Mucosa of stomach (tissue), 1 donor: ENCODE results near the gene TDRD12.

ENCODE experiments used
- H3K27me3 ChIP-seq: one replicate; pipeline ENCODE4 v1.7.0; 2013; ENCODE audit warnings: mild to moderate bottlenecking, low read length; ENCODE audit not compliant: control insufficient read depth, insufficient read depth
- H3K36me3 ChIP-seq: one replicate; pipeline ENCODE4 v1.7.0; 2013; ENCODE audit warnings: low read length; ENCODE audit not compliant: control insufficient read depth, insufficient read depth
- H3K4me1 ChIP-seq: one replicate; pipeline ENCODE4 v1.7.0; 2013; ENCODE audit warnings: mild to moderate bottlenecking, low read length; ENCODE audit not compliant: control insufficient read depth, insufficient read depth
- H3K4me3 ChIP-seq: one replicate; pipeline ENCODE4 v1.7.0; 2013; ENCODE audit warnings: low read length
- H3K9ac ChIP-seq: one replicate; pipeline ENCODE4 v1.7.0; 2013; ENCODE audit warnings: mild to moderate bottlenecking, low read length, moderate library complexity
- H3K9me3 ChIP-seq: one replicate; pipeline ENCODE4 v1.7.0; 2013; ENCODE audit warnings: mild to moderate bottlenecking, low read length, moderate library complexity; ENCODE audit not compliant: control insufficient read depth
- donor health status: Pancreatic carcinoma.

Gene TDRD12

DNA sequence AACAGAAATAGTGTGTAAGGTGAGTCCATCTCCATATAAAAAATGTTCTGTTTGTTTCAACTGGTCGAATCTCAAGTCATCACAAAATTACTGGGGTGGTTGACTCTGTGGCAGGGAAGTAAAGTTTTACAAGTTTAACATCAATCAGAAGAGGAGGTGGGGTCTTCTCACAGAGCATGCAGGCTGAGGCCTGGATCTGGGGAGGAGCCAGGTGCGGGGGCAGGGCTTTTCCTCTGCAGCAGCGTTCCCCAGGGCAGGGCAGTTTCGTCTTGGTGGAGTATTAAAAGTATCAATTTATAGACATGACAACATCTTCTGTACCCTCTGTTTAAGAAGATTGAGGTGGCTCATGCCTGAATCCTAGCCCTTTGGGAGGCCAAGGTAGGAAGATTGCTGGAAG, 81.2 kb downstream of the TDRD12 start:
- no peak overlapping the region for H3K4me3 ChIP-seq
- H3K9ac ChIP-seq: no peak overlapping the region
- no peaks in the 10 kb centered on the region for H3K4me1 ChIP-seq
- no peaks in the 10 kb centered on the region for H3K9me3 ChIP-seq
- H3K36me3 ChIP-seq: no peaks in the 10 kb centered on the region
- no peaks in the 10 kb centered on the region for H3K27me3 ChIP-seq

DNA sequence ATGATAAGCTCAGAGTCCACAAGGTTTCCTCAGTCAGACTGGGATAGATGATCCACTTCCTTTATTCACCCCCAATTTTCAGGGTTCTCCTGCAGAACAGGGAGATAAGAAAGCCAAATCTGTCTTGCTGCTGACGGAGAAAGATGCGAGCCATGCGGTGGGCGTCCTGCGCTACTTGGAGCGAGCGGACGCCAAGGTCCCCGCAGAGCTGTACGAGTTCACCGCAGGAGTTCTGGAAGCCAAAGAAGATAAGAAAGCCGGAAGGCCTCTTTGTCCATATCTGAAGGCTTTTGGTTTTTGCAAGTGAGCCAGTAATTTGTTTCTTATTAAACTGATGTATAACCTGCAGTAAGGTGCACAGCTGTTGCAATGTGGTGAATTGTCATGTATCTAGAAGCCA, 83.3 kb downstream of the TDRD12 start:
- Histone ChIP-seq H3K36me3 (no peaks in the 10 kb centered on the region), H3K4me1 (no peaks in the 10 kb centered on the region), H3K9ac (no peak overlapping the region), H3K27me3 (no peaks in the 10 kb centered on the region), H3K4me3 (no peak overlapping the region), H3K9me3 (no peaks in the 10 kb centered on the region)

DNA sequence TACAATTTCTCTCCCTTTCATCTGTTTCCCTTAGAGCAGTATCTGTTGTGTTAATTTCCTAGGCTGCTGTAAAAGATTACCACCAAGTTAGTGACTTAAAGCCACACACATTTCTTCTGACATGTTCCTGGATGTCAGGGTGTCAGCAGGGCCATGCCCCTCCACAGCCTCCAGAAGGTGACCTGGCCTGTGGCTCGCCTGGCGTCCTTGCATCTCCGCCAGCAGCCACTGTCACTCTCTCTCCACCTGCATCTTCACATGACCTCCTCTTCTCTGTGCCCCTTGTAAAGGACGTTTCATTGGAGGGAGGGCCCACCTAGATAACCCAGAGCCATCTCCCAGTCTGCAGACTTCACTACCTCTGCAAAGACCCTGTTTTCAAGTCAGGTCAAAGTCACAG, 88.7 kb downstream of the TDRD12 start:
- H3K9me3 ChIP-seq: no peaks in the 10 kb centered on the region
- H3K4me3 ChIP-seq: no peak overlapping the region
- H3K9ac ChIP-seq: no peak overlapping the region
- no peaks in the 10 kb centered on the region for H3K27me3 ChIP-seq
- H3K4me1 ChIP-seq: no peaks in the 10 kb centered on the region
- H3K36me3 ChIP-seq: no peaks in the 10 kb centered on the region

DNA sequence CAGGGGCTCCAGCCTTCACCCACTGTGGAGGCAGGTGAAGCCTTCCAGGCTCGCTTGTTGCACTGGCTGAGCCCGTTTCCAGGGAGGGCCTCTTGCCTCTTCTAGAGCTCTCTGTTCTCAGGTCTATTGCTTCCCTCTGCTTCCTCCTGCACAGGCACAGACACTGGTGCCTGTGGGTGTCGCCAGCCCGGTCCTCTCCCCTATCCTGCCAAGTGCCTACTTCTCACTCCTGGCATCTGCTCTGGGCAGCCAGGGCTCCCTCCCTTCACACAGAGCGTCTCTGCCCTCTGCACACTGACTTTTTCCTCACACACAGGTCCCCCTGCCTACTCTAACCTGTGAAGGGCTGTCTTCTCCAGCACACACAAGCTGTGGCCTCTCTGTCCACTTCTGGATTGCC, 89.7 kb downstream of the TDRD12 start:
- no peaks in the 10 kb centered on the region for H3K27me3 ChIP-seq
- H3K9ac ChIP-seq: no peak overlapping the region
- H3K4me1 ChIP-seq: no peaks in the 10 kb centered on the region
- H3K36me3 ChIP-seq: no peaks in the 10 kb centered on the region
- H3K9me3 ChIP-seq: no peaks in the 10 kb centered on the region
- H3K4me3 ChIP-seq: no peak overlapping the region

DNA sequence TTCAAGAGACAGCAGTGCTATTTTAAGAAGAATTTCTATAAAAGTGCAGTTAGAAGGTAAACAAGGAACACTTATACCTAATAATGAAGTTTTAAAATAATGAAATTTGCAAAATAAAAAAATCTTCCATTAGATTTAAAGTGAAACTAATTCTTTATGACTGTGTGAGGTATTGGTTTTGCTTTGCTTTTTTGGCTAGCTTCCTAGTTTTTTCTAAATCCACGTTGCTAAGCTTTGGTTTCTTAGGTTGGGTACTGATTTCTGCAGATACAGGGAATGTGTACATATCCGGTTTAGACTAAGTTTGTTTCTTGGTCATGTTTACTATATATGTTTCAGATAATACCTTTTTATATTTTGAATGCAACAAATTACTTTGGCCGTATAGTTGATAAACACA, 90.2 kb downstream of the TDRD12 start:
- Histone ChIP-seq H3K4me1 (no peaks in the 10 kb centered on the region), H3K9me3 (no peaks in the 10 kb centered on the region), H3K27me3 (no peaks in the 10 kb centered on the region), H3K36me3 (no peaks in the 10 kb centered on the region), H3K9ac (no peak overlapping the region), H3K4me3 (no peak overlapping the region)

DNA sequence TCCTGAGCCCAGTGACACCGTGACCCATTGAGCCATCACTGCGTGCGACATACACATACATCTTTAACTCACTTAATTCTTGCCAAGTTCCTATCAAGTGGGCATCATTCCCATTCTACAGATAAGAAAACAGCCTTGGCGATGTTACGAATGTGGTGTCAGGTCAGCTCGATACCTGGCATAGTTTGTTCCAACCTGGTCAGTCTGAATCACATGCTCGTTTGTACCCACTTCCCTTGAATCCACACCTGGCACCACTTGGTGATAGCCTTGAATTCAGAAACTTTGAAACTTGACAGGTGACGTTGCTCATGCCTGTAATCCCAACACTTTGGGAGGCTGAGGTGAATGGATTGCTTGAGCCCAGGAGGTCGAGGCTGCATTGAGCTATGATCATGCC, 90.9 kb downstream of the TDRD12 start:
- Histone ChIP-seq H3K4me1 (no peaks in the 10 kb centered on the region), H3K27me3 (no peaks in the 10 kb centered on the region), H3K4me3 (no peak overlapping the region), H3K9ac (no peak overlapping the region), H3K9me3 (no peaks in the 10 kb centered on the region), H3K36me3 (no peaks in the 10 kb centered on the region)

DNA sequence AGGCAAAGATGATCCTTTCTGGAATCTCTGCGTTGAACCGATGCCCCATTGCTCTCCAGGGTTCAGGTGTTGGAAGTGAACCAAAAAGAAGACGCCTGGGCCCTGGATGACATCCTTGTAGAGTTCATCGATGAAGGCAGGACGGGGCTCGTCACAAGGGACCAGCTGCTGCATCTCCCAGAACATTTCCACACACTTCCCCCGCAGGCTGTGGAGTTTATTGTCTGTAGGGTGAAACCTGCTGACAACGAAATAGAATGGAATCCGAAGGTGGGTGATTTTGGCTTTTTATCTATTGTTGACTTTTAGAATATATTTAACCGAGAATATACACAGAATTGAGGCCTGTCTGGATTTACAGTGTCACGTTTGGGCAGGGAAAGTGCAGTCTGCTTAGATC, 91.6 kb downstream of the TDRD12 start:
- Histone ChIP-seq H3K4me3 (no peak overlapping the region), H3K27me3 (no peaks in the 10 kb centered on the region), H3K36me3 (no peaks in the 10 kb centered on the region), H3K9me3 (no peaks in the 10 kb centered on the region), H3K9ac (no peak overlapping the region), H3K4me1 (no peaks in the 10 kb centered on the region)

DNA sequence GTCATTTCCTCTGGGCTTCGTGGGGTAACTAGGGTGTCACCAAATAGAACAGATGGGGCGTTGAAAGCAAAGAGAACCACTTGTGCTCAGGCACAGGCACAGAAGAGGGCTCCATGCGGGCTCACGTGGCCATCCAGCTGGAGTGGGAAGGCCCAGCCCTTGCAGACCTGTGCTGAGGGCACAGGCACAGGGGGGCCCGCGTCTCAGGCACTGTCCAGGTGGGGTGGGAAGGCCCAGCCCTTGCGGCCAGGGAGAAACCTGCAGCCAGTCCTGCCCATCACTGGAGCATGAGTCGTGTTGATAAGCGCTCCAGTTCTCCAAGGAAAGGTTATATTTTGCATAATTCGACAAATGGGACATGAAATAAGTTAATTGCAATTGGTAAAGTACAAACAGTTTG, 92.5 kb downstream of the TDRD12 start:
- H3K4me3 ChIP-seq: no peak overlapping the region
- H3K4me1 ChIP-seq: no peaks in the 10 kb centered on the region
- no peaks in the 10 kb centered on the region for H3K9me3 ChIP-seq

DNA sequence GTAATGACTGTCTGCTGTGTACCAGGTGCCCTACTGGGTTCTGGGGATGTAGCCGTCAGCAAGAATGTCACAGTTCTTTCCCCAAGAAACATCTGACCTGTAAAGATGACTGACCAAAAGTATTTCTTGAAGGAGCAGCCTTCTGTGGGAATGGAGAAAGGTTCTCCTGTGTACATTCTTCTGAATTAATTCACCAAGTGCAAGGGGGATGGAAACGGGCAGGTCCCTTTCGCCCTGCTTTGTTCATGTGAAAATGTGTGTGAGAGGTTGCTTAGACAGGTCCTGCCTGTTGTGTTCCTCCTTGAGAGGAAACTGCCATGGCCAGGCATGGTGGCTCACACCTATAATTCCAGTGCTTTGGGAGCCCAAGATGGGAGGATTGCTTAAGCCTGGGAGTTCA, 93.0 kb downstream of the TDRD12 start:
- Histone ChIP-seq H3K27me3 (no peaks in the 10 kb centered on the region), H3K4me3 (no peak overlapping the region), H3K9me3 (no peaks in the 10 kb centered on the region), H3K4me1 (no peaks in the 10 kb centered on the region), H3K9ac (no peak overlapping the region), H3K36me3 (no peaks in the 10 kb centered on the region)

More for the DNA sequence above, 92.5 kb downstream of the TDRD12 start:
- Histone ChIP-seq H3K27me3 (no peaks in the 10 kb centered on the region), H3K36me3 (no peaks in the 10 kb centered on the region), H3K9ac (no peak overlapping the region)

DNA sequence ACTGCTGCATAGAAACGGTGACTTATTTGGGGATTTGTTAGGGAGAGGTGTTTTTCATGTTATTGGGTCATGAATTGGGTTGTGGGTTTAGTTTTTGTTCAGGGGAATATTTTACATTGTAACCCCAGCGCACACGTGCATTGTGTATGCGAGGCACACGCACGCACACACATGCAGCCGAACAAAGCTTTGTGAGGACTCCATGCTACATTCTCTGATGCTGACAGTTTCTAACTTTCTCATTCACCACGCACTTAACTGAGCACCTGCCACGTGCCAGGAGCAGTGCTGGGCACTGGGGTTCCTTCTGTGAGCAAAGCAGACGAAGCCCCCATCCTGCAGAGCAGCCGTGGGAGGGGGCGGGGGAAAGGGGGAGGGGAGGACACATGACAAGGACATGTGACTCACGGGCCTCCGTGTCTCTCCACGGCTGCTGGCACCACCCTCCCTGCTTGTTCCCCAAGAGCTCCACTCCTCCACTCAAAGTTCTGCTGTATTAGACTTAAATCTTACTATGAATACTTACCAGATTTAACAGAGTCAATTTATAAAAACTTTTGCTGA, 94.4 kb downstream of the TDRD12 start:
- Histone ChIP-seq H3K4me3 (no peak overlapping the region), H3K27me3 (no peaks in the 10 kb centered on the region), H3K36me3 (no peaks in the 10 kb centered on the region), H3K9ac (no peak overlapping the region), H3K4me1 (no peaks in the 10 kb centered on the region), H3K9me3 (no peaks in the 10 kb centered on the region)

DNA sequence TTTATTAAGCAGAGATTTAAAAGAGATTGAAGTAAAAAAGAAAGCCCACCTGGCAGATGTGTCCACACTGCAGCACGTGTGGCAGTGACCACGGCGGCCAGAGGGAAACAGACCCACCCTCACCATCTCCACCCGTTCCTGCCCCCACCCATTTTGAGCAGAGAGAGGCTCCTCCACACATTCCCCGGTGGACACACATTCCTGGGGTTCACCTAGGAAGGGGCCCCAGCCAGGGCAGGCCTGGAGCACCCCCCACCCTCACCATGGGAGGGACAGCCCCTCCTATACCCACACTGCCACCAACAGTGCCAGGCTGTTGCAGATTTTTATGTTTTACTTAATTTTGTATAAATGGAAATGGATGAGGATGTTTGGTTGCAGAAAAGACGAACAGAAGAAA, 95.1 kb downstream of the TDRD12 start:
- no peaks in the 10 kb centered on the region for H3K9me3 ChIP-seq
- H3K9ac ChIP-seq: no peak overlapping the region
- H3K4me1 ChIP-seq: no peaks in the 10 kb centered on the region
- H3K27me3 ChIP-seq: no peaks in the 10 kb centered on the region
- no peak overlapping the region for H3K4me3 ChIP-seq
- no peaks in the 10 kb centered on the region for H3K36me3 ChIP-seq

DNA sequence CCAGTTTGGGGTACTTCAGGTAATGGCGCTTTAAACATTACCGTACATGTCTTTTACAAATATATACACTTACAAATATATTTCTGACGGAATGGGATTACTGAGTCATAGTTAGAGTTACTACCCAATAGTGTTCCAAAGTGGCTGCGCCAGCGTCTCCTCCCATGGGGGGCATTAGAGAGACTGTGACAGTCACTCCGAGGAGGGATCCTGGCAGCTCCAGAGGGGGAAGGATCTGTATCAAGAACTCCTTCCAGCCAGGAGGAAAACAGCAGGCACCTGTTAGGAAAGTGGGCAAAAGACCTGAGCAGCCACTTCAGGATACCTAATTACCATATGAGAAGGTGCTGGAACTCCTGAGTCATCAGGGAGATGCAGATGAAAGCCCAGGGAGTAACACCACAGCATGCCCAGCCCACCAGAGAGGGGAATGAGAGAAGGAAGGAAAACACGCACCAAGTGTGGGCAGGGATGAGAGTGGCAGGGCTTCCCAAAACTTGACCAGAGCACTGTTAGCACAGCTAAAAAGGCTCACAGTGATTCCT, 97.1 kb downstream of the TDRD12 start:
- H3K27me3 ChIP-seq: peaks cover 8% of the 10 kb centered on the region
- H3K4me3 ChIP-seq: no peak overlapping the region
- no peaks in the 10 kb centered on the region for H3K36me3 ChIP-seq
- H3K9me3 ChIP-seq: no peaks in the 10 kb centered on the region
- no peaks in the 10 kb centered on the region for H3K4me1 ChIP-seq
- H3K9ac ChIP-seq: no peak overlapping the region
